Measurements from ENCODE around the gene SIMC1. TPM values are rescaled to one million over a fixed set of nuclear protein-coding genes. Genes with fewer than 3 reads are reported as not detected.

Gene SIMC1
- total RNA-seq, 1 experiment from 2014 or later, result 19.7 TPM

- ChIA-PET POLR2A (no interaction called here), CTCF (no interaction called here), RAD21 (ENCODE audit: low non-redundant PET in 1 of 2, low total read pairs in 2 of 2, uncharacterized antibody in 2 of 2, unreplicated experiment in 2 of 2) (no interaction called here)
- no peak overlapping the region for H2AFZ ChIP-seq (ENCODE audit: low read depth, low read length, poor library complexity, severe bottlenecking)
- H3K79me2 ChIP-seq (ENCODE audit: insufficient read depth, low read length), result peaks cover 47% of the 10 kb centered on the region
- intact Hi-C loops (cut with micrococcal nuclease), result no loop called here
- H3K4me2 ChIP-seq (ENCODE audit: low read length), result no peak overlapping the region
- DNase-seq (ENCODE audit: low read depth, low spot score) (no peak), ATAC-seq (no peak)
- no peaks in the 10 kb centered on the region for H3K27me3 ChIP-seq (ENCODE audit: insufficient read depth, low read length)
- H3K9me3 ChIP-seq (ENCODE audit: control insufficient read depth in 1 of 2, insufficient read depth in 1 of 2, low read depth in 1 of 2, low read length in 2 of 2), result no peaks in the 10 kb centered on the region
- H3K4me1 ChIP-seq (ENCODE audit: control insufficient read depth in 1 of 2, insufficient read depth in 2 of 2, low read length in 2 of 2), result peaks cover 9 to 13% of the 10 kb centered on the region in 2 experiments; a peak in 3 of 4 replicates
- H3K4me3 ChIP-seq (replicated peaks in 1 of 2; ENCODE audit: low read depth in 1 of 2, low read length in 2 of 2), result no peak overlapping the region
- H3K9ac ChIP-seq (ENCODE audit: low read length), result no peak overlapping the region
- TF ChIP-seq JUND (IDR thresholded peaks at IDR 0.05), result no peak
- H4K20me1 ChIP-seq (ENCODE audit: insufficient read depth), result peaks cover 13% of the 10 kb centered on the region; the same call in 1 of the 2 replicates
- H3K27ac ChIP-seq (ENCODE audit: low read depth, low read length), result no peak overlapping the region
- H3K9me2 ChIP-seq (ENCODE audit: insufficient read depth), result no peaks in the 10 kb centered on the region
- BruUV-seq (replicated peaks), result no TSS peak
- peaks cover 31 to 66% of the 10 kb centered on the region in 2 experiments; a peak in 3 of 4 replicates for H3K36me3 ChIP-seq (ENCODE audit: control insufficient read depth in 1 of 2, insufficient read depth in 2 of 2, low read length in 2 of 2)
These were observed 146.2 kb downstream of the SIMC1 start for GRCh38 chr5:176384366-176384930.

DNA sequence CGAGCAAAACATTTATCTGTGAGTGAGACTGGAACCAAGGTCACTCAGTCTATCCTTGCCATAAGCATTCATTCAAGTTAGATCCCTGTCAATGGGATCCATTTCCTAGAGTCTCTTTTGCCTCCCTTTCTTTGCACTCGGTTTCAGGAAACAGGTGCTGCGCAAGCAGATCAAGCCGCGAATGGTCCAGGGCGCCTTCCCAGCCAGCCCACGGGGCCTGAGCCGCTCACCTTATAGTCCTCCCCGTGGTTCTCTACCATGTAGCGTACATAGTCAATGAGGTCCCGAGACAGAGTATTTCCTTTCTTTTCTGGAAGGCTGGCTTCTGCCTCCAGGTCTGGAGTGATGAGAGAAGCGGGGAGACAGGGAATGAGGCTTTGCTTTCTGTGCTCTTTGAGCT lies 146.8 kb downstream of the SIMC1 start:
- ATAC-seq, result no peak
- Histone ChIP-seq H3K36me3 (ENCODE audit: control insufficient read depth in 1 of 2, insufficient read depth in 2 of 2, low read length in 2 of 2) (peaks cover 29 to 65% of the 10 kb centered on the region in 2 experiments; a peak in 3 of 4 replicates), H3K4me2 (ENCODE audit: low read length) (no peak overlapping the region), H3K4me1 (ENCODE audit: control insufficient read depth in 1 of 2, insufficient read depth in 2 of 2, low read length in 2 of 2) (peaks cover 9 to 18% of the 10 kb centered on the region in 2 experiments; a peak in 3 of 4 replicates), H3K9me3 (ENCODE audit: control insufficient read depth in 1 of 2, insufficient read depth in 1 of 2, low read depth in 1 of 2, low read length in 2 of 2) (no peaks in the 10 kb centered on the region), H3K27me3 (ENCODE audit: insufficient read depth, low read length) (no peaks in the 10 kb centered on the region), H4K20me1 (ENCODE audit: insufficient read depth) (peaks cover 13% of the 10 kb centered on the region; the same call in 1 of the 2 replicates), H3K4me3 (replicated peaks in 1 of 2; ENCODE audit: low read depth in 1 of 2, low read length in 2 of 2) (no peak overlapping the region), H3K79me2 (ENCODE audit: insufficient read depth, low read length) (peaks cover 52% of the 10 kb centered on the region), H2AFZ (ENCODE audit: low read depth, low read length, poor library complexity, severe bottlenecking) (no peak overlapping the region), H3K9me2 (ENCODE audit: insufficient read depth) (no peaks in the 10 kb centered on the region), H3K9ac (ENCODE audit: low read length) (no peak overlapping the region), H3K27ac (ENCODE audit: low read depth, low read length) (no peak overlapping the region)
- no peak for TF ChIP-seq POLR2AphosphoS5 (IDR thresholded peaks at IDR 0.05; ENCODE audit: low read depth, low read length)
- TF ChIP-seq YY1 (IDR thresholded peaks at IDR 0.05; ENCODE audit: extremely low read depth, insufficient replicate concordance, low read depth, low read length), result no peak
- POLR2A ChIA-PET, result no interaction called here
- DNase-seq (ENCODE audit: low read depth, low spot score), result no peak
- intact Hi-C loops (cut with micrococcal nuclease), result no loop called here
- no TSS peak for BruUV-seq (replicated peaks)
- CTCF ChIA-PET, result no interaction called here
- RAD21 ChIA-PET (ENCODE audit: low non-redundant PET in 1 of 2, low total read pairs in 2 of 2, uncharacterized antibody in 2 of 2, unreplicated experiment in 2 of 2), result no interaction called here
